Measurements from ENCODE around the gene EPHA3.

EPHA3 gene

DNA sequence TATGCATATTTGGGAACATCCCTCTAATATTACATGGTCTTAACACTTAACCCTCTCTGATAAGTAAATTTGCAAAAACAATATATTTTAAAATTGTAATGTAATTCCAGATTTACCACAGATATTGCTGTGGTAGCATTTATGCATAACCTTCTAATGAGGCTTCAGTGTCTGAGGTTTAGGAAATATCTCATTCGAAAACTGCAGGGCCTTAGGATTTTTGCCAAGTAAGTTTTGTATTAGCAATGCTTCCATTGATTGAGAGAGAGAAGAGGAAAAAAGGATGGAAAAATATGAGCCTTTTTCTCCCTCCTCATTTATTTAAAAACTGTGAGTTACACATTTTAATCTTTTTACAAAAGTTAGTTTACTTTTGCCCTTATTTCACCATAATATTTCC lies 294.6 kb downstream of the EPHA3 start:
- H3K4me3 ChIP-seq (ENCODE audit: low read depth, low read length): no peak overlapping the region
- TF ChIP-seq MYC (IDR thresholded peaks at IDR 0.05; ENCODE audit: low read depth, low read length) (no peak), POLR2A (IDR thresholded peaks at IDR 0.05; ENCODE audit: extremely low read depth, insufficient read length) (no peak), MAX (IDR thresholded peaks at IDR 0.05; ENCODE audit: low read depth, low read length) (no peak)
- TF ChIP-seq, protein P1, sequence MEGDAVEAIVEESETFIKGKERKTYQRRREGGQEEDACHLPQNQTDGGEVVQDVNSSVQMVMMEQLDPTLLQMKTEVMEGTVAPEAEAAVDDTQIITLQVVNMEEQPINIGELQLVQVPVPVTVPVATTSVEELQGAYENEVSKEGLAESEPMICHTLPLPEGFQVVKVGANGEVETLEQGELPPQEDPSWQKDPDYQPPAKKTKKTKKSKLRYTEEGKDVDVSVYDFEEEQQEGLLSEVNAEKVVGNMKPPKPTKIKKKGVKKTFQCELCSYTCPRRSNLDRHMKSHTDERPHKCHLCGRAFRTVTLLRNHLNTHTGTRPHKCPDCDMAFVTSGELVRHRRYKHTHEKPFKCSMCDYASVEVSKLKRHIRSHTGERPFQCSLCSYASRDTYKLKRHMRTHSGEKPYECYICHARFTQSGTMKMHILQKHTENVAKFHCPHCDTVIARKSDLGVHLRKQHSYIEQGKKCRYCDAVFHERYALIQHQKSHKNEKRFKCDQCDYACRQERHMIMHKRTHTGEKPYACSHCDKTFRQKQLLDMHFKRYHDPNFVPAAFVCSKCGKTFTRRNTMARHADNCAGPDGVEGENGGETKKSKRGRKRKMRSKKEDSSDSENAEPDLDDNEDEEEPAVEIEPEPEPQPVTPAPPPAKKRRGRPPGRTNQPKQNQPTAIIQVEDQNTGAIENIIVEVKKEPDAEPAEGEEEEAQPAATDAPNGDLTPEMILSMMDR (IDR thresholded peaks at IDR 0.05; ENCODE audit: low read depth, low read length): no peak
- no peak for DNase-seq (ENCODE audit: low read depth)

DNA sequence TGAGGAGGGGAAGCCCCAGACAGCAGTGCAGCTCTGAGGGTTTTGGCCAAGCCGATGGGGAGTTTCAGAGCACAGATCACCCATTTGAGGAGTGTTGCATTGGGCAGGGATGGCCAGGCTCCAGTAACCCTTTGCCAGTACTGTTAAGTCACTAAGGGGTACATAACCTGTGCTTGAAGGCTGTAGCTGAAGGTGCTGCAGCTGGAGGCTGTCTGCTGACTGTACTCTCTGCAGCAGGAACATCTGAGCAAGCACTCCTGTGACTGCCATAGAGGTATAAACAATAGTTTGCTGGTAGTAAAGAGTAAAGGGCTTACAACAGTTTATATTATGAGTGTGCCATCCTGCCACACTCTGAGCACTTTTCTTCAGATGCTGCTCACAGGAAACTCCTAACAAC lies 297.8 kb downstream of the EPHA3 start:
- TF ChIP-seq MAX (IDR thresholded peaks at IDR 0.05; ENCODE audit: low read depth, low read length) (no peak), MYC (IDR thresholded peaks at IDR 0.05; ENCODE audit: low read depth, low read length) (no peak), POLR2A (IDR thresholded peaks at IDR 0.05; ENCODE audit: extremely low read depth, insufficient read length) (no peak)
- TF ChIP-seq, protein P1 (IDR thresholded peaks at IDR 0.05; ENCODE audit: low read depth, low read length): no peak
- no peak overlapping the region for H3K4me3 ChIP-seq (ENCODE audit: low read depth, low read length)
- no peak for DNase-seq (ENCODE audit: low read depth)

DNA sequence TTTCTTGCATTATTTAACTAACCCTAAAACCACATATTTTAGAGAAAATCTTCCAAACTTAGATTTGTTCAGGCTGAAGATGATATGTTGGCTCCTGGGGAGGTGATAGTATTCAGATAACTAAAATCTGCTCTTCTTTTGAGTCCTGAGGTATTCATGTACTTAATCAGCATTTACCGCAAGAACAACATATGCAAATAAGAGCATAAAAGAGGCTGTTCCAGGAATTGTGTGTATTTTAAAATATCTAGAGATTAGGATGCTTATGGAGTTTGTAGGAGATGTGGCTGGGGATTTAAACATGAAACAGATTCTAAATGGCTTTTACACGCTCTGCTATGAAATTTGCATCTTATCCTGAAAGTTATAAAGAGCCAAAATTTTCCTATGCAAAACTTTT lies 298.2 kb downstream of the EPHA3 start:
- no peak for TF ChIP-seq MYC (IDR thresholded peaks at IDR 0.05; ENCODE audit: low read depth, low read length)
- no peak for TF ChIP-seq MAX (IDR thresholded peaks at IDR 0.05; ENCODE audit: low read depth, low read length)
- TF ChIP-seq, protein P1 (IDR thresholded peaks at IDR 0.05; ENCODE audit: low read depth, low read length): no peak
- no peak for TF ChIP-seq POLR2A (IDR thresholded peaks at IDR 0.05; ENCODE audit: extremely low read depth, insufficient read length)
- no peak for DNase-seq (ENCODE audit: low read depth)
- H3K4me3 ChIP-seq (ENCODE audit: low read depth, low read length): no peak overlapping the region

DNA sequence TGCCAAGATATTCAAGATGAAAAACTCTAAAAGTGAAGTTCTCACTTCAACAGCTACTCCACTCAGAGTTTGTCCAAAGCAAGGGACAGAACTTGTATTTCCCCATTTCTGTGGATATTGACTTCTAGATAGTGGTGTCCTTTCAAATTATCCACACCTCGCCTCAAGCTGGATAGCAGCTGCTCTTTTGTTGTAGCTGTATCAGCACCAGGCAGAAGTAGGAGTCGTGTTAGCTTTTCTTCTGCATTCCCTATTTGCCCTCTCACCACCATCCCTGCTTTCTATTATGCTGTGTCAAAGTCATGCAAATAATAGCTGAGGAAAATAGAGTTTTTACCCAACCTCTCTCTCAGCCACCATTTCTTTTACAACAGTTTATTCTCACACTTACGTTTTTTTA lies 303.8 kb downstream of the EPHA3 start:
- DNase-seq (ENCODE audit: low read depth): no peak
- no peak overlapping the region for H3K4me3 ChIP-seq (ENCODE audit: low read depth, low read length)
- TF ChIP-seq MYC (IDR thresholded peaks at IDR 0.05; ENCODE audit: low read depth, low read length) (no peak), MAX (IDR thresholded peaks at IDR 0.05; ENCODE audit: low read depth, low read length) (no peak), POLR2A (IDR thresholded peaks at IDR 0.05; ENCODE audit: extremely low read depth, insufficient read length) (no peak)
- TF ChIP-seq, protein P1 (IDR thresholded peaks at IDR 0.05; ENCODE audit: low read depth, low read length): no peak

- DNase-seq (ENCODE audit: low read depth): no peak
- no peak for TF ChIP-seq MAX (IDR thresholded peaks at IDR 0.05; ENCODE audit: low read depth, low read length)
- TF ChIP-seq MYC (IDR thresholded peaks at IDR 0.05; ENCODE audit: low read depth, low read length): no peak
- no peak for TF ChIP-seq POLR2A (IDR thresholded peaks at IDR 0.05; ENCODE audit: extremely low read depth, insufficient read length)
- TF ChIP-seq, protein P1 (IDR thresholded peaks at IDR 0.05; ENCODE audit: low read depth, low read length): no peak
Measured at GRCh38 chr3:89414270-89414669, 306.8 kb downstream of the EPHA3 start.

More at GRCh38 chr3:89414270-89414669, 306.8 kb downstream of the EPHA3 start:
- H3K4me3 ChIP-seq (ENCODE audit: low read depth, low read length): no peak overlapping the region
